GM12878 (cell line): ENCODE data around the gene SEMA4D. TPM values are rescaled to one million over a fixed set of nuclear protein-coding genes. Genes with fewer than 3 reads are reported as not detected.
A peak's percentile ranks its signal among the peaks of the same experiment; 100 is the strongest.

ENCODE experiments used
- BCL11A ChIP-seq: IDR thresholded peaks from 2 replicates; pipeline ENCODE4 v1.6.1; 2011; ENCODE audit warnings: low read depth, low read length
- CREM ChIP-seq: IDR thresholded peaks from 2 replicates; pipeline ENCODE4 v1.6.1; 2014; ENCODE audit warnings: antibody characterized with exemption, low read depth
- NFIC ChIP-seq: IDR thresholded peaks from 2 replicates; pipeline ENCODE4 v1.6.1; 2012; ENCODE audit warnings: low read depth, mild to moderate bottlenecking, inconsistent platforms, low read length, moderate library complexity
- PAX5 ChIP-seq: IDR thresholded peaks from 2 replicates; pipeline ENCODE4 v1.6.1; 2011; ENCODE audit warnings: low read depth, low read length, borderline replicate concordance
- SMAD1 ChIP-seq: fragments of 450-650 bp; IDR thresholded peaks from 2 replicates; pipeline ENCODE4 v1.6.1; 2018; ENCODE audit warnings: mild to moderate bottlenecking, low read depth; ENCODE audit not compliant: partially characterized antibody
- SMAD5 ChIP-seq: IDR thresholded peaks from 2 replicates; pipeline ENCODE4 v1.6.1; 2016; ENCODE audit warnings: antibody characterized with exemption, low read depth
- SMC3 ChIP-seq: IDR thresholded peaks from 2 replicates; pipeline ENCODE4 v1.6.1; 2011; ENCODE audit warnings: low read length, improper control_type of control experiment, borderline replicate concordance
- SPI1 ChIP-seq: IDR thresholded peaks from 2 replicates; pipeline ENCODE4 v1.6.1; 2011; ENCODE audit warnings: low read depth, mild to moderate bottlenecking, low read length, moderate library complexity, borderline replicate concordance; ENCODE audit not compliant: insufficient read depth
- ZNF217 ChIP-seq: fragments of 450-650 bp; IDR thresholded peaks from 2 replicates; pipeline ENCODE4 v1.6.1; 2017; ENCODE audit warnings: antibody characterized with exemption, mild to moderate bottlenecking
- polyA plus RNA-seq, 11 experiments: library from polyadenylated mRNA; depleted of rRNA in 4 of 11; unstranded in 6 of 11; stranded (reverse) in 5 of 11; fragments of >200 nt; fragmentation: Nextera tagmentation in 4 of 11; fragmentation: Illumina TruSeq in 1 of 11; extraction: Ambion mirVana in 4 of 11; extraction: Trizol in 1 of 11; gene quantifications; 1 replicate in 1 of 11; 2 replicates in 10 of 11; pipeline versions ENCODE4 v1.2.1 to v1.2.3, GENCODE V29; 2011 to 2016; ENCODE audit warnings: inconsistent platforms in 2 of 11, missing spikeins in 2 of 11, low read depth in 1 of 11
- total RNA-seq, 4 experiments: library from RNA; depleted of rRNA in 3 of 4; stranded (reverse); fragments of >200 nt in 3 of 4; fragmentation: Illumina TruSeq in 1 of 4; extraction: Trizol in 1 of 4; gene quantifications; 2 replicates each; pipeline versions ENCODE4 v1.2.1 to v1.2.3, GENCODE V29; 2013 to 2021
- TF ChIP-seq, protein P1 (sequence below): fragments of 150-350 bp; IDR thresholded peaks from 2 replicates; pipeline ENCODE4 v1.6.1; 2016; ENCODE audit warnings: low read depth, low read length
- TF ChIP-seq, protein P2 (sequence below): IDR thresholded peaks from 2 replicates; pipeline ENCODE4 v1.6.1; 2011; ENCODE audit warnings: borderline replicate concordance, low read depth, mild to moderate bottlenecking, moderate library complexity, mixed read lengths, low read length; ENCODE audit not compliant: insufficient read depth; ENCODE audit errors: extremely low read length
- TF ChIP-seq, protein P3 (sequence below): fragments of 450-650 bp; IDR thresholded peaks from 2 replicates; pipeline ENCODE4 v1.6.1; 2017; ENCODE audit warnings: antibody characterized with exemption, mild to moderate bottlenecking, moderate library complexity
- TF ChIP-seq, protein P4 (sequence below): IDR thresholded peaks from 2 replicates; pipeline ENCODE4 v1.6.1; 2012; ENCODE audit warnings: improper control_type of control experiment, low read depth, low read length; ENCODE audit not compliant: insufficient replicate concordance

Gene SEMA4D
- total and polyA plus RNA-seq, 10 of the 15 experiments (the other 5 are each of a cell fraction or from before 2014, with no cell fraction given) = 15.1 to 136 (median 39.6) TPM

DNA sequence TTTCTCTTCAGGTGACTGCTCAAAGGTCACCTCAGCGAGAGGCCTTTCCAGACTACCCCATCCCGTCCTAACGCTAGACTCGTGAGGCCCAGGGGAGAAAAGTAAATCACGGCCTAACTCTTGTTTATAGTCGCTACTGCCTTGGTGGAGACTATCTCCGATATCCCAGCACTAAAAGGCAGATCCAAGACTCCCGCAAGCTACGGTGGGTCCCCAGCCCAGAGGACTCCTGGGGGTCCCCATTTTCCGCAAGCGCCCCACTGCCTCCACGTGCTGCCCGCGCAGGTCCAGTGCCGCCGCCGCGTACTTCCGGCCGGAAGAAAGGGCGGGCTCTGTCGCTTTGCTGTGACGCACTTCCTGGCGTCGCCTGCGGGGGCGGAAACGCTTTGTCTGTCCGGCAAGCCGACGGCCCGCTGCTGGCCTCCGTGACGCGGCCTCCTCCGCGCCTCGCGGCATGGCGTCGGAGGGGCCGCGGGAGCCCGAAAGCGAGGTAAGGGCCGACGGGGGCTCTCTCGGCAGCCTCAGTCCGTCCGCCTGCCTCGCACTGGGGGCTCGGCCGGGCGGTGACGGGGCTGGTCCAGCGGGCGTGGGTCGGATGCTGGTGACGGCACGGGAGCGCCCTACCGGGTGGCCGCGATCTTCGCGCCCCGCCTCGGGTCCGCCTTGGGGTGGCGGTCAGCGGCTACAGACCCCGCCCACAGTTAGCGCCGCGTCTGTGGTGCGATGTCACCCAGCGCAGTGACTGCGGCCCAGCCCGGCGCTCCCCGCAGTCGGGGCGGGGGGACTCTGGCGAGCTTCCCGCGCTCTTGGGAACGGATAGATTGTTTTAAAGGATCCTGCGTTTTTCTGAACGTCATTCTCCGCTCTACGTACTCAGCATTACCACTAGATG, 179.5 kb downstream of the SEMA4D start, which contains the start of gene SECISBP2 (continued):
- TF ChIP-seq PAX5 = peak; percentile 55; the same call in 1 of the 2 replicates
- peak; percentile 16; the same call in 1 of the 2 replicates for TF ChIP-seq SMAD5
- TF ChIP-seq SMC3 = peak; percentile 64
- TF ChIP-seq BCL11A = no peak
- TF ChIP-seq CREM = peak; percentile 99
- TF ChIP-seq, protein P1, sequence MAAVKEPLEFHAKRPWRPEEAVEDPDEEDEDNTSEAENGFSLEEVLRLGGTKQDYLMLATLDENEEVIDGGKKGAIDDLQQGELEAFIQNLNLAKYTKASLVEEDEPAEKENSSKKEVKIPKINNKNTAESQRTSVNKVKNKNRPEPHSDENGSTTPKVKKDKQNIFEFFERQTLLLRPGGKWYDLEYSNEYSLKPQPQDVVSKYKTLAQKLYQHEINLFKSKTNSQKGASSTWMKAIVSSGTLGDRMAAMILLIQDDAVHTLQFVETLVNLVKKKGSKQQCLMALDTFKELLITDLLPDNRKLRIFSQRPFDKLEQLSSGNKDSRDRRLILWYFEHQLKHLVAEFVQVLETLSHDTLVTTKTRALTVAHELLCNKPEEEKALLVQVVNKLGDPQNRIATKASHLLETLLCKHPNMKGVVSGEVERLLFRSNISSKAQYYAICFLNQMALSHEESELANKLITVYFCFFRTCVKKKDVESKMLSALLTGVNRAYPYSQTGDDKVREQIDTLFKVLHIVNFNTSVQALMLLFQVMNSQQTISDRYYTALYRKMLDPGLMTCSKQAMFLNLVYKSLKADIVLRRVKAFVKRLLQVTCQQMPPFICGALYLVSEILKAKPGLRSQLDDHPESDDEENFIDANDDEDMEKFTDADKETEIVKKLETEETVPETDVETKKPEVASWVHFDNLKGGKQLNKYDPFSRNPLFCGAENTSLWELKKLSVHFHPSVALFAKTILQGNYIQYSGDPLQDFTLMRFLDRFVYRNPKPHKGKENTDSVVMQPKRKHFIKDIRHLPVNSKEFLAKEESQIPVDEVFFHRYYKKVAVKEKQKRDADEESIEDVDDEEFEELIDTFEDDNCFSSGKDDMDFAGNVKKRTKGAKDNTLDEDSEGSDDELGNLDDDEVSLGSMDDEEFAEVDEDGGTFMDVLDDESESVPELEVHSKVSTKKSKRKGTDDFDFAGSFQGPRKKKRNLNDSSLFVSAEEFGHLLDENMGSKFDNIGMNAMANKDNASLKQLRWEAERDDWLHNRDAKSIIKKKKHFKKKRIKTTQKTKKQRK = no peak
- TF ChIP-seq SPI1 = no peak
- TF ChIP-seq, protein P2, sequence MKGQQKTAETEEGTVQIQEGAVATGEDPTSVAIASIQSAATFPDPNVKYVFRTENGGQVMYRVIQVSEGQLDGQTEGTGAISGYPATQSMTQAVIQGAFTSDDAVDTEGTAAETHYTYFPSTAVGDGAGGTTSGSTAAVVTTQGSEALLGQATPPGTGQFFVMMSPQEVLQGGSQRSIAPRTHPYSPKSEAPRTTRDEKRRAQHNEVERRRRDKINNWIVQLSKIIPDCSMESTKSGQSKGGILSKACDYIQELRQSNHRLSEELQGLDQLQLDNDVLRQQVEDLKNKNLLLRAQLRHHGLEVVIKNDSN = peak; percentile 82
- TF ChIP-seq, protein P3, sequence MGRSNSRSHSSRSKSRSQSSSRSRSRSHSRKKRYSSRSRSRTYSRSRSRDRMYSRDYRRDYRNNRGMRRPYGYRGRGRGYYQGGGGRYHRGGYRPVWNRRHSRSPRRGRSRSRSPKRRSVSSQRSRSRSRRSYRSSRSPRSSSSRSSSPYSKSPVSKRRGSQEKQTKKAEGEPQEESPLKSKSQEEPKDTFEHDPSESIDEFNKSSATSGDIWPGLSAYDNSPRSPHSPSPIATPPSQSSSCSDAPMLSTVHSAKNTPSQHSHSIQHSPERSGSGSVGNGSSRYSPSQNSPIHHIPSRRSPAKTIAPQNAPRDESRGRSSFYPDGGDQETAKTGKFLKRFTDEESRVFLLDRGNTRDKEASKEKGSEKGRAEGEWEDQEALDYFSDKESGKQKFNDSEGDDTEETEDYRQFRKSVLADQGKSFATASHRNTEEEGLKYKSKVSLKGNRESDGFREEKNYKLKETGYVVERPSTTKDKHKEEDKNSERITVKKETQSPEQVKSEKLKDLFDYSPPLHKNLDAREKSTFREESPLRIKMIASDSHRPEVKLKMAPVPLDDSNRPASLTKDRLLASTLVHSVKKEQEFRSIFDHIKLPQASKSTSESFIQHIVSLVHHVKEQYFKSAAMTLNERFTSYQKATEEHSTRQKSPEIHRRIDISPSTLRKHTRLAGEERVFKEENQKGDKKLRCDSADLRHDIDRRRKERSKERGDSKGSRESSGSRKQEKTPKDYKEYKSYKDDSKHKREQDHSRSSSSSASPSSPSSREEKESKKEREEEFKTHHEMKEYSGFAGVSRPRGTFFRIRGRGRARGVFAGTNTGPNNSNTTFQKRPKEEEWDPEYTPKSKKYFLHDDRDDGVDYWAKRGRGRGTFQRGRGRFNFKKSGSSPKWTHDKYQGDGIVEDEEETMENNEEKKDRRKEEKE = no peak
- TF ChIP-seq ZNF217 = no peak
- TF ChIP-seq NFIC = 0 out of 2 replicates have a peak, but pooled peaks have one; percentile 9
- TF ChIP-seq, protein P4, sequence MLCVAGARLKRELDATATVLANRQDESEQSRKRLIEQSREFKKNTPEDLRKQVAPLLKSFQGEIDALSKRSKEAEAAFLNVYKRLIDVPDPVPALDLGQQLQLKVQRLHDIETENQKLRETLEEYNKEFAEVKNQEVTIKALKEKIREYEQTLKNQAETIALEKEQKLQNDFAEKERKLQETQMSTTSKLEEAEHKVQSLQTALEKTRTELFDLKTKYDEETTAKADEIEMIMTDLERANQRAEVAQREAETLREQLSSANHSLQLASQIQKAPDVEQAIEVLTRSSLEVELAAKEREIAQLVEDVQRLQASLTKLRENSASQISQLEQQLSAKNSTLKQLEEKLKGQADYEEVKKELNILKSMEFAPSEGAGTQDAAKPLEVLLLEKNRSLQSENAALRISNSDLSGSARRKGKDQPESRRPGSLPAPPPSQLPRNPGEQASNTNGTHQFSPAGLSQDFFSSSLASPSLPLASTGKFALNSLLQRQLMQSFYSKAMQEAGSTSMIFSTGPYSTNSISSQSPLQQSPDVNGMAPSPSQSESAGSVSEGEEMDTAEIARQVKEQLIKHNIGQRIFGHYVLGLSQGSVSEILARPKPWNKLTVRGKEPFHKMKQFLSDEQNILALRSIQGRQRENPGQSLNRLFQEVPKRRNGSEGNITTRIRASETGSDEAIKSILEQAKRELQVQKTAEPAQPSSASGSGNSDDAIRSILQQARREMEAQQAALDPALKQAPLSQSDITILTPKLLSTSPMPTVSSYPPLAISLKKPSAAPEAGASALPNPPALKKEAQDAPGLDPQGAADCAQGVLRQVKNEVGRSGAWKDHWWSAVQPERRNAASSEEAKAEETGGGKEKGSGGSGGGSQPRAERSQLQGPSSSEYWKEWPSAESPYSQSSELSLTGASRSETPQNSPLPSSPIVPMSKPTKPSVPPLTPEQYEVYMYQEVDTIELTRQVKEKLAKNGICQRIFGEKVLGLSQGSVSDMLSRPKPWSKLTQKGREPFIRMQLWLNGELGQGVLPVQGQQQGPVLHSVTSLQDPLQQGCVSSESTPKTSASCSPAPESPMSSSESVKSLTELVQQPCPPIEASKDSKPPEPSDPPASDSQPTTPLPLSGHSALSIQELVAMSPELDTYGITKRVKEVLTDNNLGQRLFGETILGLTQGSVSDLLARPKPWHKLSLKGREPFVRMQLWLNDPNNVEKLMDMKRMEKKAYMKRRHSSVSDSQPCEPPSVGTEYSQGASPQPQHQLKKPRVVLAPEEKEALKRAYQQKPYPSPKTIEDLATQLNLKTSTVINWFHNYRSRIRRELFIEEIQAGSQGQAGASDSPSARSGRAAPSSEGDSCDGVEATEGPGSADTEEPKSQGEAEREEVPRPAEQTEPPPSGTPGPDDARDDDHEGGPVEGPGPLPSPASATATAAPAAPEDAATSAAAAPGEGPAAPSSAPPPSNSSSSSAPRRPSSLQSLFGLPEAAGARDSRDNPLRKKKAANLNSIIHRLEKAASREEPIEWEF = no peak
- TF ChIP-seq SMAD1 = no peak
